H9 (cell line): ENCODE measurements around the gene PTH2R. TPM values are rescaled to one million over a fixed set of nuclear protein-coding genes. Genes with fewer than 3 reads are reported as not detected.

ENCODE experiments used
- DNase-seq: peaks from one replicate; pipeline ENCODE4 v3.0.0-alpha.2; 2017
- H2AFZ ChIP-seq: one replicate; pipeline ENCODE4 v1.6.1; 2013; ENCODE audit warnings: mild to moderate bottlenecking, low read length, control low read depth, moderate library complexity
- H2AK5ac ChIP-seq: 2 replicates; pipeline ENCODE4 v1.6.1; 2013; ENCODE audit warnings: low read length, control low read depth, mixed read lengths; ENCODE audit not compliant: insufficient read length
- H2BK120ac ChIP-seq: one replicate; pipeline ENCODE4 v1.6.1; 2013; ENCODE audit warnings: low read depth, mild to moderate bottlenecking, low read length, control low read depth, inconsistent platforms; ENCODE audit not compliant: poor library complexity, severe bottlenecking
- H2BK12ac ChIP-seq: 2 replicates; pipeline ENCODE4 v1.6.1; 2013; ENCODE audit warnings: low read length, control low read depth, mixed read lengths, low read depth; ENCODE audit not compliant: insufficient read length
- H2BK15ac ChIP-seq: 2 replicates; pipeline ENCODE4 v1.6.1; 2013; ENCODE audit warnings: low read depth, low read length, control low read depth
- H2BK20ac ChIP-seq: one replicate; pipeline ENCODE4 v1.6.1; 2013; ENCODE audit warnings: low read depth, mild to moderate bottlenecking, low read length, control low read depth, inconsistent platforms; ENCODE audit not compliant: poor library complexity, severe bottlenecking
- H2BK5ac ChIP-seq: 2 replicates; pipeline ENCODE4 v1.6.1; 2013; ENCODE audit warnings: low read length, control low read depth, mixed read lengths; ENCODE audit not compliant: insufficient read length
- H3K14ac ChIP-seq: 2 replicates; pipeline ENCODE4 v1.6.1; 2013; ENCODE audit warnings: low read length, control low read depth; ENCODE audit not compliant: insufficient read depth
- H3K18ac ChIP-seq: 2 replicates; pipeline ENCODE4 v1.6.1; 2013; ENCODE audit warnings: low read depth, mild to moderate bottlenecking, mixed read lengths, low read length, control low read depth; ENCODE audit not compliant: insufficient read length
- H3K23ac ChIP-seq: 2 replicates; pipeline ENCODE4 v1.6.1; 2013; ENCODE audit warnings: low read length, control low read depth, mixed read lengths, low read depth; ENCODE audit not compliant: insufficient read length
- H3K23me2 ChIP-seq: 2 replicates; pipeline ENCODE4 v1.6.1; 2013; ENCODE audit warnings: low read depth, mild to moderate bottlenecking, mixed read lengths, low read length, control low read depth; ENCODE audit not compliant: insufficient read length, poor library complexity, severe bottlenecking
- H3K27ac ChIP-seq: 2 replicates; pipeline ENCODE4 v1.5.1; 2013; ENCODE audit warnings: low read length, control low read depth, mixed read lengths, low read depth; ENCODE audit not compliant: insufficient read length
- H3K27me3 ChIP-seq: 2 replicates; pipeline ENCODE4 v1.6.1; 2013; ENCODE audit warnings: low read length, control low read depth, inconsistent platforms; ENCODE audit not compliant: insufficient read depth
- H3K4ac ChIP-seq: 2 replicates; pipeline ENCODE4 v1.6.1; 2013; ENCODE audit warnings: low read depth, mild to moderate bottlenecking, control low read depth, inconsistent platforms, low read length, moderate library complexity
- H3K4me1 ChIP-seq: 2 replicates; pipeline ENCODE4 v1.6.1; 2013; ENCODE audit warnings: low read length, control low read depth, inconsistent platforms; ENCODE audit not compliant: insufficient read depth
- H3K4me2 ChIP-seq: 2 replicates; pipeline ENCODE4 v1.6.1; 2013; ENCODE audit warnings: low read length, control low read depth, mixed read lengths; ENCODE audit not compliant: insufficient read length, insufficient read depth
- H3K56ac ChIP-seq: 2 replicates; pipeline ENCODE4 v1.6.1; 2013; ENCODE audit warnings: low read depth, mild to moderate bottlenecking, mixed read lengths, low read length, control low read depth; ENCODE audit not compliant: insufficient read length
- H3K79me1 ChIP-seq: 2 replicates; pipeline ENCODE4 v1.6.1; 2013; ENCODE audit warnings: low read depth, mild to moderate bottlenecking, moderate library complexity, low read length, control low read depth, inconsistent platforms; ENCODE audit not compliant: insufficient read depth, poor library complexity, severe bottlenecking
- H3K79me2 ChIP-seq: 2 replicates; pipeline ENCODE4 v1.6.1; 2013; ENCODE audit warnings: low read length, control low read depth, inconsistent platforms; ENCODE audit not compliant: insufficient read depth
- H3K9ac ChIP-seq: 2 replicates; pipeline ENCODE4 v1.6.1; 2013; ENCODE audit warnings: low read length, control low read depth, mixed read lengths; ENCODE audit not compliant: insufficient read length; ENCODE audit errors: extremely low read depth
- H3K9me3 ChIP-seq: one replicate; pipeline ENCODE4 v1.6.1; 2013; ENCODE audit warnings: low read depth, low read length, inconsistent platforms; ENCODE audit not compliant: control insufficient read depth
- H3T11ph ChIP-seq: one replicate; pipeline ENCODE4 v1.6.1; 2013; ENCODE audit warnings: mild to moderate bottlenecking, low read length, control low read depth, inconsistent platforms
- H4K20me1 ChIP-seq: one replicate; pipeline ENCODE4 v1.6.1; 2013; ENCODE audit not compliant: control insufficient read depth, insufficient read length, insufficient read depth
- H4K5ac ChIP-seq: 2 replicates; pipeline ENCODE4 v1.6.1; 2013; ENCODE audit warnings: low read depth, mild to moderate bottlenecking, mixed read lengths, low read length, control low read depth; ENCODE audit not compliant: insufficient read length
- H4K8ac ChIP-seq: replicated peaks from 2 replicates; pipeline ENCODE4 v1.6.1; 2013; ENCODE audit warnings: low read length, control low read depth, mixed read lengths, low read depth; ENCODE audit not compliant: insufficient read length
- H4K91ac ChIP-seq: 2 replicates; pipeline ENCODE4 v1.6.1; 2013; ENCODE audit warnings: low read depth, mild to moderate bottlenecking, moderate library complexity, mixed read lengths, low read length, control low read depth; ENCODE audit not compliant: insufficient read length
- H3K27ac Mint-ChIP-seq, 3 experiments: 2 replicates in 2 of 3; 3 replicates in 1 of 3; pipeline ENCODE4 v1.8.0; 2020 to 2021; ENCODE audit warnings: mixed read lengths in 3 of 3, mild to moderate bottlenecking in 1 of 3, moderate library complexity in 1 of 3
- H3K27me3 Mint-ChIP-seq: 2 replicates; pipeline ENCODE4 v1.8.0; 2021; ENCODE audit warnings: low read depth, mild to moderate bottlenecking, moderate library complexity, mixed read lengths
- H3K36me3 Mint-ChIP-seq, 3 experiments: 2 replicates in 2 of 3; 3 replicates in 1 of 3; pipeline ENCODE4 v1.8.0; 2020 to 2021; ENCODE audit warnings: low read depth in 3 of 3, mixed read lengths in 3 of 3; ENCODE audit not compliant: insufficient read depth in 1 of 3
- H3K4me1 Mint-ChIP-seq, 2 experiments: 2 replicates each; pipeline ENCODE4 v1.8.0; 2020; ENCODE audit warnings: mixed read lengths in 2 of 2
- H3K4me3 Mint-ChIP-seq, 2 experiments: 2 replicates in 1 of 2; 3 replicates in 1 of 2; pipeline ENCODE4 v1.8.0; 2020 to 2021; ENCODE audit warnings: mild to moderate bottlenecking in 2 of 2, mixed read lengths in 2 of 2, moderate library complexity in 1 of 2
- H3K9me3 Mint-ChIP-seq, 2 experiments: 2 replicates in 1 of 2; 3 replicates in 1 of 2; pipeline ENCODE4 v1.8.0; 2020; ENCODE audit warnings: mild to moderate bottlenecking in 2 of 2, mixed read lengths in 2 of 2, moderate library complexity in 1 of 2
- CTCF ChIP-seq: fragments of 200-600 bp; sonication (generic); conservative IDR thresholded peaks from 3 replicates; pipeline ENCODE4 v1.8.0; 2021; ENCODE audit warnings: antibody characterized with exemption, mild to moderate bottlenecking
- WGBS: extraction: QIAGEN DNeasy Blood & Tissue Kit; methylation state at CpG from one replicate; pipeline ENCODE4 v1.1.7; 2013; ENCODE audit warnings: missing lambda C conversion rate, low lambda C conversion rate, mixed read lengths; ENCODE audit not compliant: insufficient read length; ENCODE audit errors: extremely low coverage; 5-methylcytosine and 5-hydroxymethylcytosine counted together
- total RNA-seq: library from RNA; stranded (reverse); gene quantifications from 2 replicates; pipeline ENCODE4 v1.2.1, GENCODE V29; 2021

The PTH2R gene
- total RNA-seq, 1 experiment from 2014 or later = 0.20 TPM

- H2BK120ac ChIP-seq = no peak overlapping the region
- H3K4me1 ChIP-seq = no peaks in the 10 kb centered on the region
- Mint-ChIP-seq H3K27ac (no peak overlapping the region), H3K27me3 (peaks cover 28% of the 10 kb centered on the region), H3K9me3 (no peaks in the 10 kb centered on the region), H3K4me1 (peaks cover 4% of the 10 kb centered on the region in 2 experiments; a peak in 3 of 4 replicates), H3K4me3 (no peak overlapping the region), H3K36me3 (no peaks in the 10 kb centered on the region)
- peaks cover 3% of the 10 kb centered on the region; the same call in 1 of the 2 replicates for H3K27me3 ChIP-seq
- no peak overlapping the region for H2BK15ac ChIP-seq
- H3K9me3 ChIP-seq = no peaks in the 10 kb centered on the region
- H4K5ac ChIP-seq = no peak overlapping the region
- no peak overlapping the region for H4K8ac ChIP-seq
- no peak overlapping the region for H4K91ac ChIP-seq
- H3K14ac ChIP-seq = no peak overlapping the region
- DNase-seq = no peak
- H3K4me2 ChIP-seq = no peak overlapping the region
- no CpG with 5 or more reads among the region's 8 CpGs for WGBS
- no peak overlapping the region for H2AK5ac ChIP-seq
- TF ChIP-seq CTCF = no peak
- H2BK12ac ChIP-seq = no peak overlapping the region
- H2BK5ac ChIP-seq = no peak overlapping the region
- no peaks in the 10 kb centered on the region for H3K23me2 ChIP-seq
- H2BK20ac ChIP-seq = no peak overlapping the region
- H3K27ac ChIP-seq = no peak overlapping the region
- H4K20me1 ChIP-seq = no peaks in the 10 kb centered on the region
- H3K4ac ChIP-seq = no peak overlapping the region
- no peak overlapping the region for H3K9ac ChIP-seq
- H3K79me1 ChIP-seq = no peaks in the 10 kb centered on the region
- no peak overlapping the region for H3K23ac ChIP-seq
- H2AFZ ChIP-seq = no peak overlapping the region
- no peak overlapping the region for H3T11ph ChIP-seq
- no peaks in the 10 kb centered on the region for H3K79me2 ChIP-seq
- no peak overlapping the region for H3K18ac ChIP-seq
- H3K56ac ChIP-seq = no peak overlapping the region
Measured at GRCh38 chr2:208464205-208464604, 57.6 kb downstream of the PTH2R start.
